Lower leg skin (tissue), 3 donors: ENCODE measurements around the gene NFX1.

ENCODE experiments used
- CTCF ChIP-seq, 3 donors: fragments of 450-650 bp; IDR thresholded peaks; one replicate each; pipeline ENCODE4 v1.5.1; 2016; ENCODE audit warnings: antibody characterized with exemption in 3 of 3, mild to moderate bottlenecking in 3 of 3, moderate library complexity in 2 of 3
- POLR2A ChIP-seq, 2 donors: fragments of 450-650 bp; IDR thresholded peaks; one replicate each; pipeline ENCODE4 v1.6.1; 2016 to 2017; ENCODE audit warnings: antibody characterized with exemption in 2 of 2, mild to moderate bottlenecking in 1 of 2, moderate library complexity in 1 of 2

- TF ChIP-seq CTCF (IDR thresholded peaks at IDR 0.05) (no peak), POLR2A (IDR thresholded peaks at IDR 0.05) (no peak)
Measured at GRCh38 chr9:33379666-33380389, 89.5 kb downstream of the NFX1 start.
